GM18511 (cell line): ENCODE data around the gene UTP15.

ENCODE experiments used
- ATAC-seq: cut with Tn5 transposase; IDR thresholded peaks from one replicate; pipeline ENCODE4 v1.9.1; 2021; ENCODE audit warnings: mild to moderate bottlenecking, moderate library complexity; ENCODE audit not compliant: unreplicated experiment

Gene UTP15

GRCh38 chr5:73565139-73565968 lies at the start of gene UTP15, which contains the start of gene ANKRA2:
Gene UTP15 (plus strand): TSS chr5:73565743. CDS start chr5:73567345, 1,602 bp downstream.
Gene ANKRA2 (minus strand): TSS chr5:73565639. CDS start chr5:73562881, 2,758 bp downstream.
- ATAC-seq: peak; percentile 96

GRCh38 chr5:73519531-73520283 lies 45.8 kb upstream of the UTP15 start:
- peak; percentile 99 for ATAC-seq

- ATAC-seq: no peak
Measured at GRCh38 chr5:73522989-73523388, 42.6 kb upstream of the UTP15 start.

GRCh38 chr5:73523861-73524260 lies 41.7 kb upstream of the UTP15 start:
- no peak for ATAC-seq

GRCh38 chr5:73525606-73526203 lies 39.8 kb upstream of the UTP15 start:
- ATAC-seq: no peak

- ATAC-seq: no peak
Measured at GRCh38 chr5:73528248-73528647, 37.3 kb upstream of the UTP15 start.

- no peak for ATAC-seq
Measured at GRCh38 chr5:73529081-73529480, 36.5 kb upstream of the UTP15 start.

GRCh38 chr5:73531356-73531755 lies 34.2 kb upstream of the UTP15 start:
- ATAC-seq: no peak

GRCh38 chr5:73532195-73532594 lies 33.3 kb upstream of the UTP15 start:
- ATAC-seq: no peak

- no peak for ATAC-seq
Measured at GRCh38 chr5:73534011-73534644, 31.4 kb upstream of the UTP15 start.

- ATAC-seq: no peak
Measured at GRCh38 chr5:73534971-73535370, 30.6 kb upstream of the UTP15 start.

GRCh38 chr5:73539730-73540129 lies 25.8 kb upstream of the UTP15 start:
- ATAC-seq: no peak

GRCh38 chr5:73540192-73540591 lies 25.4 kb upstream of the UTP15 start:
- ATAC-seq: no peak

GRCh38 chr5:73542020-73542419 lies 23.5 kb upstream of the UTP15 start:
- ATAC-seq: no peak

GRCh38 chr5:73544429-73545402 lies 20.8 kb upstream of the UTP15 start:
- no peak for ATAC-seq

- no peak for ATAC-seq
Measured at GRCh38 chr5:73545403-73545779, 20.2 kb upstream of the UTP15 start.

GRCh38 chr5:73550016-73550415 lies 15.5 kb upstream of the UTP15 start:
- ATAC-seq: no peak

GRCh38 chr5:73552642-73553041 lies 12.9 kb upstream of the UTP15 start:
- no peak for ATAC-seq

GRCh38 chr5:73558950-73559349 lies 6.6 kb upstream of the UTP15 start:
- no peak for ATAC-seq

GRCh38 chr5:73564018-73564417 lies 1.5 kb upstream of the UTP15 start:
- no peak for ATAC-seq
